Neural cell (in vitro differentiated cells): Measurements from ENCODE around the gene EML5.

Experiments used
- CTCF ChIP-seq: fragments of 450-650 bp; IDR thresholded peaks from 2 replicates; pipeline ENCODE4 v1.5.1; 2014; ENCODE audit warnings: antibody characterized with exemption, mild to moderate bottlenecking, moderate library complexity; ENCODE audit not compliant: poor library complexity, severe bottlenecking
- EP300 ChIP-seq: fragments of 450-650 bp; conservative IDR thresholded peaks from 2 replicates; pipeline ENCODE4 v1.6.1; 2014; ENCODE audit warnings: antibody characterized with exemption, mild to moderate bottlenecking, moderate library complexity; ENCODE audit not compliant: poor library complexity, severe bottlenecking
- EZH2 ChIP-seq: fragments of 200-600, 300-800 bp; shearing (Covaris generic), sonication (generic); IDR thresholded peaks from 2 replicates; pipeline ENCODE4 v1.6.1; 2014; ENCODE audit warnings: antibody characterized with exemption, low read length, borderline replicate concordance, mild to moderate bottlenecking; ENCODE audit not compliant: insufficient read depth, poor library complexity, severe bottlenecking
- POLR2AphosphoS5 ChIP-seq: IDR thresholded peaks from 2 replicates; pipeline ENCODE4 v1.6.1; 2012
- SMC3 ChIP-seq: fragments of 450-650 bp; conservative IDR thresholded peaks from 2 replicates; pipeline ENCODE4 v1.6.1; 2014; ENCODE audit warnings: antibody characterized with exemption, mild to moderate bottlenecking, moderate library complexity; ENCODE audit not compliant: poor library complexity

GRCh38 chr14:88612981-88613380 lies 179.8 kb downstream of the EML5 start:
- TF ChIP-seq CTCF, result no peak
- TF ChIP-seq POLR2AphosphoS5, result no peak
- no peak for TF ChIP-seq EP300
- TF ChIP-seq SMC3, result no peak
- no peak for TF ChIP-seq EZH2
